Astrocyte (in vitro differentiated cells and primary cell): ENCODE measurements around the gene MAGI3. TPM values are rescaled to one million over a fixed set of nuclear protein-coding genes. Genes with fewer than 3 reads are reported as not detected.
"Not testable (repeated sequence)": the region's sequence is repeated elsewhere in the genome, so short reads cannot be mapped to it uniquely, and the experiment has no call there.

Source experiments
- DNase-seq: peaks from one replicate; pipeline ENCODE4 v3.0.0-alpha.2; 2010; ENCODE audit warnings: low read depth
- FAIRE-seq: peaks from 2 replicates; lab custom pipeline; 2011; peaks lifted over from hg19 to GRCh38; lab: Jason Lieb, UNC
- H2AFZ ChIP-seq: 2 replicates; pipeline ENCODE4 v1.6.0; 2012; ENCODE audit warnings: low read depth, low read length, inconsistent platforms
- H3K27ac ChIP-seq: 2 replicates; pipeline ENCODE4 v1.5.1; 2011; ENCODE audit warnings: low read depth, low read length, inconsistent platforms
- H3K27me3 ChIP-seq: 2 replicates; pipeline ENCODE4 v1.6.0; 2011; ENCODE audit warnings: low read length, inconsistent platforms; ENCODE audit not compliant: insufficient read depth
- H3K36me3 ChIP-seq: 2 replicates; pipeline ENCODE4 v1.5.1; 2011; ENCODE audit warnings: low read length, inconsistent platforms; ENCODE audit not compliant: insufficient read depth
- H3K4me1 ChIP-seq: 2 replicates; pipeline ENCODE4 v1.5.1; 2011; ENCODE audit warnings: low read length, inconsistent platforms; ENCODE audit not compliant: insufficient read depth
- H3K4me2 ChIP-seq: 2 replicates; pipeline ENCODE4 v1.6.0; 2012; ENCODE audit warnings: low read length, inconsistent platforms
- H3K4me3 ChIP-seq: 2 replicates; pipeline ENCODE4 v1.5.1; 2011; ENCODE audit warnings: low read depth, mild to moderate bottlenecking, low read length, inconsistent platforms; ENCODE audit not compliant: insufficient read depth
- H3K79me2 ChIP-seq: 2 replicates; pipeline ENCODE4 v1.6.0; 2012; ENCODE audit warnings: mild to moderate bottlenecking, low read length, inconsistent platforms; ENCODE audit not compliant: insufficient read depth
- H3K9ac ChIP-seq: 2 replicates; pipeline ENCODE4 v1.6.0; 2012; ENCODE audit warnings: mild to moderate bottlenecking, low read length, inconsistent platforms
- H3K9me3 ChIP-seq: 2 replicates; pipeline ENCODE4 v1.5.1; 2012; ENCODE audit warnings: low read depth, mild to moderate bottlenecking, low read length, inconsistent platforms; ENCODE audit not compliant: insufficient read depth
- H4K20me1 ChIP-seq: 2 replicates; pipeline ENCODE4 v1.6.0; 2012; ENCODE audit warnings: low read length, inconsistent platforms; ENCODE audit not compliant: insufficient read depth
- H3K27ac Mint-ChIP-seq: one replicate; pipeline ENCODE4 v1.8.0; 2021; ENCODE audit warnings: mild to moderate bottlenecking, mixed read lengths; ENCODE audit not compliant: unreplicated experiment
- H3K27me3 Mint-ChIP-seq: one replicate; pipeline ENCODE4 v1.8.0; 2021; ENCODE audit warnings: low read depth, mixed read lengths; ENCODE audit not compliant: unreplicated experiment
- H3K36me3 Mint-ChIP-seq: one replicate; pipeline ENCODE4 v1.8.0; 2021; ENCODE audit warnings: low read depth, mixed read lengths; ENCODE audit not compliant: unreplicated experiment
- H3K4me1 Mint-ChIP-seq: one replicate; pipeline ENCODE4 v1.8.0; 2021; ENCODE audit warnings: low read depth, mixed read lengths; ENCODE audit not compliant: unreplicated experiment
- H3K4me3 Mint-ChIP-seq: one replicate; pipeline ENCODE4 v1.8.0; 2021; ENCODE audit warnings: mild to moderate bottlenecking, moderate library complexity, mixed read lengths; ENCODE audit not compliant: unreplicated experiment
- H3K9me3 Mint-ChIP-seq: one replicate; pipeline ENCODE4 v1.8.0; 2021; ENCODE audit warnings: mild to moderate bottlenecking, mixed read lengths; ENCODE audit not compliant: unreplicated experiment
- CTCF ChIP-seq: IDR thresholded peaks from 2 replicates; pipeline ENCODE4 v1.5.1; 2011; ENCODE audit warnings: low read depth, mild to moderate bottlenecking, inconsistent platforms, low read length, moderate library complexity; ENCODE audit not compliant: insufficient read depth
- EZH2 ChIP-seq: IDR thresholded peaks from 2 replicates; pipeline ENCODE4 v1.6.1; 2012; ENCODE audit warnings: mild to moderate bottlenecking, low read length, inconsistent platforms; ENCODE audit not compliant: insufficient read depth
- total RNA-seq: library from RNA; stranded (reverse); gene quantifications from 2 replicates; pipeline ENCODE4 v1.2.1, GENCODE V29; 2021

Gene MAGI3
- total RNA-seq, 1 donor from 2014 or later: 16.5 TPM

DNA sequence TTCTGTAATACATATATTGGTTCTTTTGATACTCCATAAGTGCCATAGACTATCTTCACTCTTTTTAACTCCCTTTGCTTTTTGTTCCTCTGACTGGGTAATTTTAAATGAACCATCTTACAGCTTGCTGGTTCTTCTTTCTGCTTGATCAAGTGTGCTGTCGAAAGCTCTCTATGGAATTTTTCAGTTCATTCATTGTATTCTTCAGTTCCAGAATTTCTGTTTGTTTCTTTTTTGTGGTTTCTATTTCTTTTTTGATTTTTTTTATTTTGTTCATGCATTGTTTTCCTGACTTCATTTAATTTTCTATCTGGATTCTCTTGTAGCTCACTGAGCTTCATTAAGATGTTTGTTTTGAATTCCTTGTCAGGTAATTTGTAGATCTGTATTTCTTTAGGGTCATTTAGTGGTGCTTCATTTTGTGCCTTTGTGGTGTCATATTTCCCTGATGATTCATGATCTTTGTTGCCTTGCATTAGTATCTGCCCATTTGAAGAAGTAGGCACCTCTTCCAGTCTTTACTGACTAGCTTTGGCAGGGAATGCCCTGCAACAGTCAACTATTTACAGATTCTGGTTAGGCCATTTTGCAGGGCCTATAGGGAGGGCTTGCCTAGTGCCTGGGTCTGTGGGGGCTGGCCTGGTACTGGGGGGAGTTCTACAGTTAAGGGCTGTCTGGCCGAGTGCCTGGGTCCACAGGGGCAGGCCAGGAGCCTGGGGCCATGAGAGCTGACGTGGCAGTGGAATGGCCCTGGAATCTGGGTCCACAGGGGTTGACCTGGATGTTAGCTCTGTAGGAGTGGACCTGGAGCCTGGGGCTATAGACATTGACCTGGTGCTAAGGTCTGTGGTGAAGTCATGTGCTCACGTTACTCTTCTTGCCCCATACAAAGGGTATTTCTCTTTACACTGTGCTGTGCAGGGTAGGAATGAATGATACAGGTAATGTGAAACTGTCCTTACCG is 89.7 kb downstream of the MAGI3 start:
- DNase-seq (no peak), FAIRE-seq (no peak)
- Histone ChIP-seq H3K27ac (no peak overlapping the region), H3K4me1 (no peaks in the 10 kb centered on the region), H4K20me1 (no peaks in the 10 kb centered on the region), H3K9me3 (peaks cover 6% of the 10 kb centered on the region), H2AFZ (no peak overlapping the region), H3K4me2 (no peak overlapping the region), H3K27me3 (no peaks in the 10 kb centered on the region), H3K9ac (no peak overlapping the region), H3K79me2 (peaks cover 28% of the 10 kb centered on the region), H3K36me3 (no peaks in the 10 kb centered on the region), H3K4me3 (no peak overlapping the region)
- no peak overlapping the region for H3K4me3 Mint-ChIP-seq
- H3K4me1 Mint-ChIP-seq: no peaks in the 10 kb centered on the region
- H3K9me3 Mint-ChIP-seq: peaks cover 34% of the 10 kb centered on the region
- TF ChIP-seq EZH2 (no peak), CTCF (no peak)
- peaks cover 14% of the 10 kb centered on the region for H3K36me3 Mint-ChIP-seq
- H3K27ac Mint-ChIP-seq: no peak overlapping the region
- H3K27me3 Mint-ChIP-seq: no peaks in the 10 kb centered on the region

- H3K27me3 ChIP-seq, H3K9ac ChIP-seq, H3K4me3 ChIP-seq, FAIRE-seq, H3K9me3 ChIP-seq, H3K27ac ChIP-seq, H3K36me3 Mint-ChIP-seq, H3K36me3 ChIP-seq, H3K27me3 Mint-ChIP-seq, H3K4me3 Mint-ChIP-seq, H4K20me1 ChIP-seq, H2AFZ ChIP-seq, H3K4me2 ChIP-seq, H3K4me1 ChIP-seq, H3K4me1 Mint-ChIP-seq, H3K27ac Mint-ChIP-seq: not testable (repeated sequence)
- DNase-seq: peak; percentile 19
- peaks cover 12% of the 10 kb centered on the region for H3K9me3 Mint-ChIP-seq
- peaks cover 49% of the 10 kb centered on the region for H3K79me2 ChIP-seq
These were observed 94.8 kb downstream of the MAGI3 start for GRCh38 chr1:113485131-113485530.

- Histone ChIP-seq H3K79me2 (peaks cover 33% of the 10 kb centered on the region), H3K4me2 (no peak overlapping the region), H3K9ac (no peak overlapping the region), H3K36me3 (no peaks in the 10 kb centered on the region), H3K4me1 (no peaks in the 10 kb centered on the region), H3K4me3 (no peak overlapping the region), H3K27ac (no peak overlapping the region), H3K27me3 (no peaks in the 10 kb centered on the region), H4K20me1 (peaks cover 5% of the 10 kb centered on the region), H3K9me3 (no peaks in the 10 kb centered on the region), H2AFZ (no peak overlapping the region)
- no peaks in the 10 kb centered on the region for H3K27me3 Mint-ChIP-seq
- H3K36me3 Mint-ChIP-seq: peaks cover 12% of the 10 kb centered on the region
- no peak for TF ChIP-seq CTCF
- TF ChIP-seq EZH2: no peak
- DNase-seq: no peak
- H3K4me1 Mint-ChIP-seq: no peaks in the 10 kb centered on the region
- peaks cover 16% of the 10 kb centered on the region for H3K9me3 Mint-ChIP-seq
- H3K27ac Mint-ChIP-seq: no peak overlapping the region
- no peak for FAIRE-seq
- H3K4me3 Mint-ChIP-seq: no peak overlapping the region
These were observed 98.4 kb downstream of the MAGI3 start for GRCh38 chr1:113488576-113489177.
